Measurements from ENCODE around the gene DPYD.

GRCh38 chr1:97144527-97144926 lies 776.3 kb downstream of the DPYD start:
- no peak for TF ChIP-seq POLR2A (IDR thresholded peaks at IDR 0.05; ENCODE audit: low read length)
- TF ChIP-seq GATA1 (IDR thresholded peaks at IDR 0.05; ENCODE audit: low read depth, low read length): no peak
